AG09309 (cell line): ENCODE results near the gene MST1R.

ENCODE experiments used
- DNase-seq: peaks from one replicate; pipeline ENCODE4 v3.0.0-alpha.2; 2010; ENCODE audit warnings: low read depth
- H3K4me3 ChIP-seq: 2 replicates; pipeline ENCODE4 v1.5.1; 2011; ENCODE audit warnings: mild to moderate bottlenecking, low read depth, low read length, moderate library complexity; ENCODE audit not compliant: control insufficient read depth
- CTCF ChIP-seq: IDR thresholded peaks from 2 replicates; pipeline ENCODE4 v1.5.1; 2011; ENCODE audit warnings: mild to moderate bottlenecking, low read depth, low read length, inconsistent platforms; ENCODE audit not compliant: insufficient read depth, control insufficient read depth; ENCODE audit errors: missing control alignments

MST1R gene

DNA sequence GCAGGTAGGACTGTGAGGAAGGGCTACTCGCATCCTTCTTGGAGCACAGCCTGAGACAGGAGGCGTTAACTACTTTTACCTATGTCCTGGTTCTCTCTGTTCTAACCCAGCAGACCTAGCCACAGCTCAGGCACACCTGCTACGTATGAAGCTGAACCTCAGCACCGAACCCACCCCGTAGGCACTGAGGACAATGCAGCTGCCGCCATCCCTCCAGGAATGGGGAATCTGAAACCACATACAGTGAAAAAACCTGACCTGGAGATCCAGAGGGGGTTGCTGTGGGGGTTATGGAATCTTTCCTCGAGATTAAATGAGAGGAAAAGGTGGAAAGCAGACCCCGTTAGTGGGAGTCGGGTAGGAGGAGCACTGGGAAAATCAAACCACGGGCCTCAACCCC, 14.4 kb downstream of the MST1R start:
- no peak for TF ChIP-seq CTCF
- no peak for DNase-seq
- no peak overlapping the region for H3K4me3 ChIP-seq

- no peak for DNase-seq
- no peak overlapping the region for H3K4me3 ChIP-seq
- TF ChIP-seq CTCF: no peak
Observed at GRCh38 chr3:49886922-49887265, 16.8 kb downstream of the MST1R start.

GRCh38 chr3:49883998-49884397, 19.7 kb downstream of the MST1R start:
- no peak for DNase-seq
- H3K4me3 ChIP-seq: no peak overlapping the region
- no peak for TF ChIP-seq CTCF

DNA sequence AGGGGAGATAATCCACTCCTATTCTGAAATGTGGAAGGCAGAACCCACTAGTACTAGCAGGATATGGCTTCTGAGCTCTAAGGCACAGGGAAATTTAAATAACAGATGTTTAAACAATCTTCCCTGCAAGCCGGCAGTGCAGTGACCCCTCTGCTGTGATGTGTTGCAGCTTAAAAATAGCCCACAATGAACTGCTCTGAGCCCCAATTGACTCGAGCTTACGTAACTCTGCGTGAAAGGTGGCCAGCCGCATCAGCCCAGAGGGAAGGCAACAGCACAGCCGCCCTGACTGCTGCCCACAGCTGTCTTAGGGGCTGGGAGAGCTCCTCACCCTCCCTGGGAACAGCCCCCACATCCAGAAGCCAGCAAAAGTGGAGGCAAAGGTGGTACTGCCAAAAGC, 21.5 kb downstream of the MST1R start:
- no peak overlapping the region for H3K4me3 ChIP-seq
- no peak for TF ChIP-seq CTCF
- DNase-seq: no peak

- H3K4me3 ChIP-seq: no peak overlapping the region
- no peak for TF ChIP-seq CTCF
- DNase-seq: no peak
Observed at GRCh38 chr3:49880581-49881315, 22.9 kb downstream of the MST1R start.

DNA sequence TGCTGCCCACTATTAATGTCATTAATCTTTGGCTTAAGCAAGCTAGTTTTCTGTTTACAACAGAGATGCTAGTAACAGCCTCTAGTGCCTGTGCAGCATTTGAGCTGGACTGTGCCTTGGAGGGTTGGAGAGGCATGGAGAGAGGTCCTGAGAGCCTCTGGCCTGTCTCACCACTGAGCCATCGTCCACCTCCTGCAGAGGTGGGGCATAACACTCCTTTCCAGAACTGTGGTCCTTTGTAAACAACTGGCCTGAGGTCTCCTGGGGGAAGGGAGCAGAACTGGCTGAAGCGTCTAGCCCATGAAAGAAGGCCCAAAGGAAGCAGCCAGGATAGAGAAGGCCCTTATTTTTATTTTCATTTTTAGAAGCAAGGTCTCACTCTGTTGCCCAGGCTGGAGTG, 24.0 kb downstream of the MST1R start:
- TF ChIP-seq CTCF: no peak
- no peak for DNase-seq
- H3K4me3 ChIP-seq: no peak overlapping the region

- no peak overlapping the region for H3K4me3 ChIP-seq
- DNase-seq: no peak
- no peak for TF ChIP-seq CTCF
Observed at GRCh38 chr3:49878686-49879085, 25.0 kb downstream of the MST1R start.
